ENCODE measurements around the gene CMTM7.

GRCh38 chr3:32421991-32422859, 30.6 kb downstream of the CMTM7 start:
- TF ChIP-seq RCOR1 (IDR thresholded peaks at IDR 0.05; ENCODE audit: low read length) (peak; percentile 50), CTCF (IDR thresholded peaks at IDR 0.05) (no peak), POLR2AphosphoS5 (IDR thresholded peaks at IDR 0.05; ENCODE audit: low read depth, low read length) (peak; percentile 73), FOXM1 (IDR thresholded peaks at IDR 0.05; ENCODE audit: low read depth) (peak; percentile 27; the same call in 1 of the 2 replicates), EP300 (IDR thresholded peaks at IDR 0.05; ENCODE audit: borderline replicate concordance in 1 of 2, low read depth in 1 of 2, low read length in 1 of 2) (peak; percentile 51 to 95; a peak in 2 of 4 replicates)

Data from SK-N-SH (cell line).